NCI-H1930 (cell line): Measurements from ENCODE around the gene LHFPL2.
"Not testable (repeated sequence)": the region's sequence is repeated elsewhere in the genome, so short reads cannot be mapped to it uniquely, and the experiment has no call there.

Experiments used
- DNase-seq, 2 experiments: peaks; one replicate each; lab custom pipeline; 2025; lab: John Stamatoyannopoulos, UW

The LHFPL2 gene, protein sequence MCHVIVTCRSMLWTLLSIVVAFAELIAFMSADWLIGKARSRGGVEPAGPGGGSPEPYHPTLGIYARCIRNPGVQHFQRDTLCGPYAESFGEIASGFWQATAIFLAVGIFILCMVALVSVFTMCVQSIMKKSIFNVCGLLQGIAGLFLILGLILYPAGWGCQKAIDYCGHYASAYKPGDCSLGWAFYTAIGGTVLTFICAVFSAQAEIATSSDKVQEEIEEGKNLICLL

DNA sequence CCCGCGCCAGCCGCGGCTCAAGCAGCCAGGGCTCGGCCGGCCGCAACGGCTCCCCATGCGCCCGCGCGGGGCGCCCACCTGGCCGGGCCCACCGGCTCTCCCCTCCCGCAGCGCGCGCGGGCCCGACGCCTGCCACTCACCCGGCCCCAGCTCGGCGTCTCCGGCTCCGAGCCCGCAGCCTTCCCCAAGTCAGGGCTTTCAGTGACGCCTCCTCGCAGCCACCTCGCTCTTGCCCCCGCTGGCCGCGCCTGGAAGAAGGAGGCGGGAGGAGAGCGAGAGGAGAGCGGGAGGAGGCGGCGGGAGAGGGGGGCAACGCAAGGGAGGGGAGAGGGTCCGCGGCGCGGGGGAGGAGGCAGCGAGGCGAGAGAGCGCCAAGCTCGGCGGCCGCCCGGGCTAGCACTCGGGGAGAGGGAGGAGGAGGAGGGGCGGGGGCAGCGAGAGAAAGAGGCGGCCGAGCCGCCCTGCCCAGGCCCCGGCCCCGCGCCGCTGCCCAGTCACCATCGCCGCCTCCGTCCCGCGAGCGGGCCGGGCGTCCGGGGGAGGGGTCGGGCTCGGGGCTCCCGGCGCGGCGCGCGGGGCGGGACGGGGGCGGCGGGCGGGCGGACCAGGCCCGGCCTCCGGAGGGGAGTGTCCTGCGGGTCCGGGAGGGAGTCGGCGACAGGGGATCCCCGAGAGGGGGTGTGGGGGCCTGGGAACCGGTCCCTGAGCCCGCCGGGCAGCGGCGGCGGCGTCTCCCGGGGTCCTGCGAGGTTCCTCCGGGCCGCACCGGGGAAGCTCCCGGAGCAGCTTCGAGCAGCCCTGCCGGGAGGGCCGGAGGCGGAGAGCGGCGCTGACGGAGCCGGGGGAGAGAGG is at the start of gene LHFPL2:
TSS of gene LHFPL2 (minus strand) at position 414 of the 852 bp plus-strand sequence. CDS start 138,559 bp downstream, outside the sequence.
- peak; percentile 22 to 34 for DNase-seq

- DNase-seq = no peak
These were observed 48.1 kb upstream of the LHFPL2 start for GRCh38 chr5:78696637-78697036.

DNA sequence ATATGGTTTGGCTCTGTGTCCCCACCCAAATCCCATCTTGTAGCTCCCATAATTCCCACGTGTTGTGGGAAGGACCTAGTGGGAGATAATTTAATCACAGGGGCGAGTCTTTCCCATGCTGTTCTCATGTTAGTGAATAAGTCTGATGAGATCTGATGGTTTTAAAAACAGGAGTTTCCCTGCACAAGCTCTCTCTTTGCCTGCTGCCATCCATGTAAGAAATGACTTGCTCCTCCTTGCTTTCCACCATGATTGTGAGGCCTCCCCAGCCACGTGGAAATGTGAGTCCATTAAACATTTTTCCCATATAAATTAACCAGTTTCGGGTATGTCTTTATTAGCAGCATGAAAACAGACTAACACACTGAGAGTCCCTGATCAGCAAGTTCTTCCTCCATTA is 47.5 kb upstream of the LHFPL2 start:
- not testable (repeated sequence) for DNase-seq

GRCh38 chr5:78693339-78693738 is 44.8 kb upstream of the LHFPL2 start:
- no peak for DNase-seq

- no peak for DNase-seq
These were observed 42.8 kb upstream of the LHFPL2 start for GRCh38 chr5:78691084-78691960.

DNA sequence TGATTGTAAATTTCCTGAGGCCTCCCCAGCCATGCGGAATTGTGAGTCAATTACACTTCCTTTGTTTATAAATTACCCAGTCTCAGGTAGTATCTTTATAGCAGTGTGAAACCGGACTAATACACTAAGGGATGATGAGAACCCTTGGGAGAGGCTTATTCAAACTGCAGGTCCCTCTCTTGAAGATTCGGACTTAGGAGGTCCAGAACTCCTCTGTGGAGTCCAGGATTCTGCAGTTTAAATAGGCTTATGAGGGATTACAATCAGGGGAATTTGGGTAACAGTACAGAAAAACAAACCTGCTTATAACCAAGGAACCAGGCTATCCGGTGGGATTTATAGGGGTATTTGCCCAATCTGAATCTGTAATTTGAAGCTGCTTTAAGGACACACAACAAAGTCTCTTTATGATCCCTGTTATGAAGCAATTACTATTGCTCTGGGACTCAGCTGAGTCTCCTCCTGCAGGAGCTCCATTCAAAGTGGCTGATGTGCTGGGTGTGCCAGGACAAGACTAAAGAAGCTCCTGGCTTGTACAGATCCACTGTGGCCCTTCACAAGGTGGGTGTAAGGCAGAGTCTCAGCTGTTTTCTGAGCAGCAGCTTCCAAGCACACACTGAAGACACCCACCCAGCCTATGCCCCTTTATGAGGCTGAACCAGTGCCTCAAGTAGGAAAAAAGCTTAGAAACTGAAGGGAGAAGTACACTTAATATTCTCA is 41.8 kb upstream of the LHFPL2 start:
- DNase-seq = no peak

- no peak for DNase-seq
These were observed 41.1 kb upstream of the LHFPL2 start for GRCh38 chr5:78689540-78690252.

DNA sequence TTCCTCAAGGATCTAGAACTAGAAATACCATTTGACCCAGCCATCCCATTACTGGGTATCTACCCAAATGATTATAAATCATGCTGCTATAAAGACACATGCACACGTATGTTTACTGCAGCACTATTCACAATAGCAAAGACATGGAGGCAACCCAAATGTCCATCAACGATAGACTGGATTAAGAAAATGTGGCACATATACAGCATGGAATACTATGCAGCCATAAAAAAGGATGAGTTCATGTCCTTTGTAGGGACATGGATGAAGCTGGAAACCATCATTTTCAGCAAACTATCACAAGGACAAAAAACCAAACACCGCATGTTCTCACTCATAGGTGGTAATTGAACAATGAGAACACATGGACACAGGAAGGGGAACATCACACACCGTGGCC is 38.9 kb upstream of the LHFPL2 start:
- not testable (repeated sequence) for DNase-seq

DNA sequence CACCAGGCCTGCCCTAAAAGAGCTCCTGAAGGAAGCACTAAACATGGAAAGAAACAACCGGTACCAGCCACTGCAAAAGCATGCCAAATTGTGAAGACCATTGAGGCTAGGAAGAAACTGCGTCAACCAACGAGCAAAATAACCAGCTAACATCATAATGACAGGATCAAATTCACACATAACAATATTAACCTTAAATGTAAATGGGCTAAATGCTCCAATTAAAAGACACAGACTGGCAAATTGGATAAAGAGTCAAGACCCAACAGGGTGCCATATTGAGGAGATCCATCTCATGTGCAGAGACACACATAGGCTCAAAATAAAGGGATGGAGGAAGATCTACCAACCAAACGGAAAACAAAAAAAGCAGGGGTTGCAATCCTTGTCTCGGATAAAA is 35.3 kb upstream of the LHFPL2 start:
- DNase-seq = not testable (repeated sequence)

DNA sequence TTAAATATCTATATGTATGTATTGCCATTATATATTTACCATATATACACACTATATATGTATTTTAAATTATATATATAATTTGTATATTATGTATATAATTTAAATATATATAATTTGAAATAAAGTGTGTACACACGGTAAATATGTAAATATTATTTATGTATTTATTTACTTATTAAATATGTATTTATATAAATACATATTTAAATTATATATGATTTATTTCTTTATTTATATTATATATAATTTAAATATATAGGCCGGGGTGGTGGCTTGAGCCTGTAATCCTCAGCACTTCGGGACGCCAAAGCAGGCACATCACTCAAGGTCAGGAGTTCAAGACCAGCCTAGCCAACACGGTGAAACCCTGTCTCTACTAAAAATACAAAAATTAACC is 31.3 kb upstream of the LHFPL2 start:
- DNase-seq = no peak

DNA sequence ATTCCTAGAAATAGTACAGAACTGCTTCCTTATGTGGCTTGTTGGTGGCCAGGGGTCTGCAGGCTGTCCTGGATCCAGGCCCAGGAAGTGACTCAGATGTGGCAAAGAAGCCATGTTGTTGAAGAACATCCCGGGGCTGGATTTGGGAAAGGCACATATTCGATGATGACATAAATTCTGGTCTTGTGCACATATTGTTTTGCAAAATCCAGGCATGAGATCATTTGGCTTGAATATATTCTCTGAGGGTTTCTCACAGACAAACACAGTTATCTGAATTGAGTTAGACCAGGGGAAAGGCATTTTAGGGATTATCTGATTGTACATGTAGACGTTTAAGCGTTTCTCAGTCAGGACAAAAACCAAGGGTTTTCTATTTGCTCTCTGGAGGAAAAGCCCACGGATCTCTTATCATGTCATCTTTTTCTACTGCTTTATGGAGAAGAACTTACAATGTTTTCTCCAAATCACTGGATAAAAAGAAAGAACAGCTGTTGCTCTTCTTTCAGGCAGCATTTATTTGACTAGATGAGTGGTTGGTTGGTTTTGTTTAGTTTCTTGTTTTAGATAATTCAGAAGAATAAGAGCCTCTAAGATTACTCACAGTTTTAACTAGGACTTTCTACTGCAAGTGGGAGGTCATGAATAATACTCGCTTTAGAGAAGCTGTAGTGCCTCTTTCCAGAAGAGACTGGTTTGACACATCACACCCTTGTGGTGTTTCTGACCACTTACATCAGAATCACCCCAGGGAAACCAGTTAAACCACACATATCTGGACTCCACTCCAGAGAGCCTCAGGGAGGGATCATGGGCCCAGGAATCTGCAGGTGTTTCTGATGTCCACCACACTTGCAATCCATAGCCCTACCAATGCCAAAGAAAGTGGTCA is 29.5 kb upstream of the LHFPL2 start:
- DNase-seq = no peak

DNA sequence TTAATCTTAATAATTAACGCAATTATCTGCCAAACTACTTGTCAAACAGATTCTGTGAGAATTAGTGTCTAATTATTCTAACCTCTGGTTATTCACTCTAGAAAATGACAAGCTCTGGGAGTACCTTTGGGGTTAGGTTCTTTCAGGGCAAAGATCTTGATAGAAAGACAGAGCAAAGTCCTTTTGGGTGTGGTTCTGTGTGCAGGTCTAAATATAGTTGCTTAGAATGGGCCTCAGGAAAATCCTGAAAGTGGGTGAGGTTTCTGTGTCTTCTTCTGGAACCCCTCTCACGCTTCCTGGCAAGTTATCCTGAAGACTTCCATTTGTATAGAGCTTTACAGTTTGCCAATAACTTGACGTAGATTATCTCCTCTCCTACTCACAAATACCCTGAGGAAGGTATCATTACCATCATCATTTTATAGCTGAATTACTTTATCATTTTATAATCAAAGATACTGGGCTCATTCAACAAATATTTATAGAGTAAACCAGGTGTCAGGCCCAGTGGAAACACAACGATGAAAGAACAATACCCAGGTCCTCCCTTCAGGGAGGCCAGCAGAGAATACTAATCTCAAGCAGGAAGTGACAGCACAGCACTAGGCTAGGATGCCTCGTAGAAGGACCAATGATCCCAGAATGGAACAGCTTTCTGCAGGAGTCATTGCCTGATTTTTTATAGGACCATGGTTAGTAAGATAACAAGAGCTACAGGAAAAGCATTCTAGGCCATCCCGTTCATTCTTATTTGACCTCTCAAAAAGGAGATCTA is 27.6 kb upstream of the LHFPL2 start:
- no peak for DNase-seq

- DNase-seq = not testable (repeated sequence)
These were observed 25.3 kb upstream of the LHFPL2 start for GRCh38 chr5:78673827-78674226.

- DNase-seq = no peak
These were observed 23.6 kb upstream of the LHFPL2 start for GRCh38 chr5:78672154-78672553.

GRCh38 chr5:78671609-78672008 is 23.0 kb upstream of the LHFPL2 start:
- no peak for DNase-seq

GRCh38 chr5:78670701-78671269 is 22.2 kb upstream of the LHFPL2 start:
- DNase-seq = no peak

DNA sequence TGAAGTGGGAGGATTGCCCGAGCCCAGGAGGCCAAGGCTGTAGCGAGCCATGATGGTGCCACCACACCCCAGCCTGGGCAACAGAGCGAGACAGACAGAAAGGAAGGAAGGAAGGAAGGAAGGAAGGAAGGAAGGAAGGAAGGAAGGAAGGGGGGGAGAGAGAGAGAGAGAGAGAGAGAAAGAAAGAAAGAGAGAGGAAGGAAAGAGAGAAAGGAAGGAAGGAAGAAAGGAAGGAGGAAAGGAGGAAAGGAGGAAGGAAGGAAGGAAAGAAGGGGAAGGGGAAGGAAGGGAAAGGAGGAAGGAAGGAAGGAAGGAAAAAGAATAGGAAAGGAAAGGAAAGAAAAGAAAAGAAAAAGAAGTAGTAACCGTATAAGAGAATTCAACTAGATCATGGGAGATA is 20.8 kb upstream of the LHFPL2 start:
- no peak for DNase-seq

GRCh38 chr5:78667461-78668103 is 19.0 kb upstream of the LHFPL2 start:
- no peak for DNase-seq
